ENCODE data around the gene TNIK.

The TNIK gene

DNA sequence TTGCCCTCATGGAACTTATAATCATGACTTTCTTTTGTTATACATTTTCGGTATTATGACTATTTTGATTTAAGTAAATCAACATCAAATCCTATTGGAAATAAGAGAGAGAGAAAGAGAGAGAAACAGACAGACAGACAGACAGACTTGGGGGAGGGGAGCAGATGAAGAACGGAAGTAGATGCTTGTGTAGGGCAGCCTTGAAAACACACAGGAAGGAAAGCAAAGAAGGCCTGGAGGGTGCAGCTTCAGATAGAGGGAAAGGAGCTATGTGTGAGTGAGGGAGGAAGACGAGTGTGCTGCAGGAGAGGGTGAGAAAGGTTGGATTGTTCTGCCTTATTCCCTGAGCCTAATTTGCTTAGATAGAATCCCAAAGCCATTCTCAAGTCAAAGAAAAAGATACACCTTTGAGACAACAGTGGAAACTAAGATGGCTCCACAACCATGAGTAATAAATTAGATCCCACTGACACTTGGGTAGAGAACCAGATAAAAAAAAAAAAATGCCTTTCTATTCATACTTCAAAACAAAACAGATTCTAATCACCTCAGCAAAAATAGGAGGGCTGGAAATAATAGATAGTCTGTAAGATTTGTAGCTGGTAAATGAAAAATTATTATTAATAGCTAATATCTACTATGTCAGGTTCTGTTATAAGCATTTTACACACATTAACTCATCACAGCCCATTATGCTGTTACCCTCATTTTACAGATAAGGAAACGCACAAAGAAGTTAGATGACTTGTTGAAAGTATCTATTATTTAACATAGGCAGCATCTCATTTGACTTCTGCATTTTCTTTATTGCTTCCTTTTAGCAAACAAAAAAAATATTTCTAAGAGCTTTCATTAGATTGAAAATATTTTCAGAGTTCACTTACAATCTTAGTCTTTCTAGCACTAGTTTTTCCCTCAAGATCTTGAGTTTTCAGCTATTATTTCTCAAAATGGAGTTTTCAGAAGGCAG lies 214.1 kb downstream of the TNIK start:
- TF ChIP-seq FOXP2 (optimal IDR thresholded peaks at IDR 0.05; ENCODE audit: borderline replicate concordance, extremely low read depth, extremely low read length, insufficient read depth), result no peak
- TF ChIP-seq, protein P1, sequence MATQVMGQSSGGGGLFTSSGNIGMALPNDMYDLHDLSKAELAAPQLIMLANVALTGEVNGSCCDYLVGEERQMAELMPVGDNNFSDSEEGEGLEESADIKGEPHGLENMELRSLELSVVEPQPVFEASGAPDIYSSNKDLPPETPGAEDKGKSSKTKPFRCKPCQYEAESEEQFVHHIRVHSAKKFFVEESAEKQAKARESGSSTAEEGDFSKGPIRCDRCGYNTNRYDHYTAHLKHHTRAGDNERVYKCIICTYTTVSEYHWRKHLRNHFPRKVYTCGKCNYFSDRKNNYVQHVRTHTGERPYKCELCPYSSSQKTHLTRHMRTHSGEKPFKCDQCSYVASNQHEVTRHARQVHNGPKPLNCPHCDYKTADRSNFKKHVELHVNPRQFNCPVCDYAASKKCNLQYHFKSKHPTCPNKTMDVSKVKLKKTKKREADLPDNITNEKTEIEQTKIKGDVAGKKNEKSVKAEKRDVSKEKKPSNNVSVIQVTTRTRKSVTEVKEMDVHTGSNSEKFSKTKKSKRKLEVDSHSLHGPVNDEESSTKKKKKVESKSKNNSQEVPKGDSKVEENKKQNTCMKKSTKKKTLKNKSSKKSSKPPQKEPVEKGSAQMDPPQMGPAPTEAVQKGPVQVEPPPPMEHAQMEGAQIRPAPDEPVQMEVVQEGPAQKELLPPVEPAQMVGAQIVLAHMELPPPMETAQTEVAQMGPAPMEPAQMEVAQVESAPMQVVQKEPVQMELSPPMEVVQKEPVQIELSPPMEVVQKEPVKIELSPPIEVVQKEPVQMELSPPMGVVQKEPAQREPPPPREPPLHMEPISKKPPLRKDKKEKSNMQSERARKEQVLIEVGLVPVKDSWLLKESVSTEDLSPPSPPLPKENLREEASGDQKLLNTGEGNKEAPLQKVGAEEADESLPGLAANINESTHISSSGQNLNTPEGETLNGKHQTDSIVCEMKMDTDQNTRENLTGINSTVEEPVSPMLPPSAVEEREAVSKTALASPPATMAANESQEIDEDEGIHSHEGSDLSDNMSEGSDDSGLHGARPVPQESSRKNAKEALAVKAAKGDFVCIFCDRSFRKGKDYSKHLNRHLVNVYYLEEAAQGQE (IDR thresholded peaks at IDR 0.05; ENCODE audit: insufficient read depth in 1 of 2, low read depth in 2 of 2, low read length in 2 of 2), result no peak
- no peak for TF ChIP-seq POLR2AphosphoS5 (IDR thresholded peaks at IDR 0.05; ENCODE audit: low read depth, low read length)
- no peak for TF ChIP-seq TAF1 (IDR thresholded peaks at IDR 0.05; ENCODE audit: borderline replicate concordance, insufficient read depth, low read length)
- no peak for TF ChIP-seq SIN3A (IDR thresholded peaks at IDR 0.05; ENCODE audit: borderline replicate concordance, insufficient read depth, low read length)

DNA sequence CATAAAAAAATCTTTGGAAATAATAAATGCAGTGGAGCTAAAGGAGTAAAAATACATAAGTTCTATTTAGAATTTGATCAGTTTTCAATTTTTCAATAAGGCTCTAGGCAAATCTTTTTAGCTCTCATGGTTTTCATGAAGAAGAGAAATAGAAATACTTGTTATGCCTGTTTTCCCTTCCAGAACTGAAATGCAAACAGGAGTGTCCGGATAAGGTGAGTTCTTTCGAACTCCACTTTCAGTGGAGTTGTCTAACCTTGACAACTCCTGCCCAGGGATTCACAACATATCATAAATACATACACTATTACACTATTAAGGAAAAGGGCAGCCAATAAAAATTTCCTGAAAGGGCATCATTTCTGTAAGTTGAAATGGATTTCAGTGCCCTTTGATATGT lies 217.3 kb downstream of the TNIK start:
- TF ChIP-seq SIN3A (IDR thresholded peaks at IDR 0.05; ENCODE audit: borderline replicate concordance, insufficient read depth, low read length) (no peak), POLR2AphosphoS5 (IDR thresholded peaks at IDR 0.05; ENCODE audit: low read depth, low read length) (no peak), TAF1 (IDR thresholded peaks at IDR 0.05; ENCODE audit: borderline replicate concordance, insufficient read depth, low read length) (no peak), FOXP2 (optimal IDR thresholded peaks at IDR 0.05; ENCODE audit: borderline replicate concordance, extremely low read depth, extremely low read length, insufficient read depth) (no peak)
- TF ChIP-seq, protein P1 (IDR thresholded peaks at IDR 0.05; ENCODE audit: insufficient read depth in 1 of 2, low read depth in 2 of 2, low read length in 2 of 2), result no peak

DNA sequence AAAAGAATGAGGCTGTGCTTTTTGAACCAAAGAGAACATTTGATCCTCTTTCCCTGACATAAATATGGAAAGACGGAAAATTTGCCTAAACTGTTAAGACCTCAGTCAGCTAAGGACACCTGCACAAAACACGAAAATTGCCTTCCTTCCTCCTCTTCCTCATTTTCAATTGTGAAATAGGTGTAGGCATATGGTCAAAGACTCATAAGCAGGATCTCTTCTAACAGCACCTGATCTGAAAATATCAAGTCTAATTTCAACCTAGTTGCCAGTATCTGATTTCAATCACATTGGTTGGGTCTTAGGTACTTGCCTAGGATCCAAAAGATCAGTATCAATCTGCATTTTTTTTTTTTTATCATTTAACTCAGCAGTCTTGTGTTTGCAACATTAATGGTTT lies 218.0 kb downstream of the TNIK start:
- no peak for TF ChIP-seq FOXP2 (optimal IDR thresholded peaks at IDR 0.05; ENCODE audit: borderline replicate concordance, extremely low read depth, extremely low read length, insufficient read depth)
- TF ChIP-seq TAF1 (IDR thresholded peaks at IDR 0.05; ENCODE audit: borderline replicate concordance, insufficient read depth, low read length), result no peak
- no peak for TF ChIP-seq POLR2AphosphoS5 (IDR thresholded peaks at IDR 0.05; ENCODE audit: low read depth, low read length)
- TF ChIP-seq SIN3A (IDR thresholded peaks at IDR 0.05; ENCODE audit: borderline replicate concordance, insufficient read depth, low read length), result no peak
- TF ChIP-seq, protein P1 (IDR thresholded peaks at IDR 0.05; ENCODE audit: insufficient read depth in 1 of 2, low read depth in 2 of 2, low read length in 2 of 2), result no peak

DNA sequence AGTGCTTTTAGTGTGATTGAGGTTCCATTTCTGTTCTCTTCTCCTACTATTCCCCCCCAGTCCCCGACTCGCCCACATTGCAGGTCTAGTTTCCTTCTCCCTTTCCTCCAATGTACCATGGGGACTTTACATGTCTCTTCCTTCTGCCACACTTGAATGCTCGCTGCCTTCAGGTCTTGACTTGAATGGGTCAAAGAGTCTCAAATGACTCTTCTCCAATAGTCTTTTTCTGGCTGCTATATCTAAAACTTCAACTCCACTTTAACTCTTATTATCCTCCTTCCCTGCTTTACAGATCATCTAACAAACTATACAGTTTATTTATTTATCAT lies 219.7 kb downstream of the TNIK start:
- TF ChIP-seq, protein P1 (IDR thresholded peaks at IDR 0.05; ENCODE audit: insufficient read depth in 1 of 2, low read depth in 2 of 2, low read length in 2 of 2), result no peak
- TF ChIP-seq POLR2AphosphoS5 (IDR thresholded peaks at IDR 0.05; ENCODE audit: low read depth, low read length), result no peak
- no peak for TF ChIP-seq SIN3A (IDR thresholded peaks at IDR 0.05; ENCODE audit: borderline replicate concordance, insufficient read depth, low read length)
- TF ChIP-seq TAF1 (IDR thresholded peaks at IDR 0.05; ENCODE audit: borderline replicate concordance, insufficient read depth, low read length), result no peak
- TF ChIP-seq FOXP2 (optimal IDR thresholded peaks at IDR 0.05; ENCODE audit: borderline replicate concordance, extremely low read depth, extremely low read length, insufficient read depth), result no peak

All from PFSK-1 (cell line).